Stimulated activated CD4-positive, alpha-beta T cell treated with anti-CD3 and anti-CD28 coated beads, Interleukin-2, amount 100 ng/mL, for 48 hours (primary cell): ENCODE results near the gene LRRC39.
"Not testable (repeated sequence)": the region's sequence is repeated elsewhere in the genome, so short reads cannot be mapped to it uniquely, and the experiment has no call there.

Source experiments
- DNase-seq, 2 donors: peaks; one replicate each; pipeline ENCODE4 v3.0.0-alpha.2; 2020

The LRRC39 gene

GRCh38 chr1:100178091-100178490 lies at the start of gene LRRC39:
TSS of gene LRRC39 (minus strand) at chr1:100178256. CDS start at chr1:100168516, 9,740 bp downstream.
- no peak for DNase-seq

DNA sequence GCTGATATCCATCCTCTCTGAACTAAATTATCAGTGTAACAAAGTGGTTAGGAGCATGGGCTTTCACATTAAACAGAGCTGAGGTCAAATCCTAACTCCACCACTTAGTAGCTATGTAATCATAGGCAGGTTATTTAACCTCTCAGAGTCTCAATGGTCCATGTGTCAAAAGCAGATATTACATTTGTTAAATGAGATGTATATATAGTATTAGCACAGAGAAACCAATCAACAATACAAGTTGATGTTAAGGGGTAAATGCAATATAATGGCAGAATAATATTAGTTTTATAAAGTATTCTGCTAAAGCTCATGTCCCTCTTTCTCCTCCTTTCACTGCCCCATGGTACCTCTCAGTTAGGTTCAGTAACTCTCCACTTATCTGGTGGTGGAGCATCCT lies 44.4 kb upstream of the LRRC39 start:
- DNase-seq, result no peak

DNA sequence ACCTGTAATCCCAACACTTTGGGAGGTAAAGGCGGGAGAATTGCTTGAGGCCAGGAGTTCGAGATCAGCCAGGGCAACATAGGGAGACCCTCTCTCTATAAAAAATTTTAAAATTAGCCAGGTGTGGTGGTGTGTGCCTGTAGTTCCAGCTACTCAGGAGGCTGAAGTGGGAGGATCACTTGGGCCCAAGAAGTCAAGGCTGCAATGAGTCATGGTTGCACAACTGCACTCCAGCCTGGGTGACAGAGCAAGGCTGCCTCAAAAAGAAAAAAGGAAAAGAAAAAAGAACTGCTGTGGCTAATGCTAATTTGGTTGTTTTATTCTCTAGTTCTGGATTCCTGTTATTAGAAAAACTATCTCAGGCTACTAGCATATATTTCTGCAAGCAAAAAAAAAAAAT lies 41.8 kb upstream of the LRRC39 start:
- no peak for DNase-seq

GRCh38 chr1:100219457-100219856 lies 41.4 kb upstream of the LRRC39 start:
- no peak for DNase-seq

GRCh38 chr1:100217834-100218233 lies 39.8 kb upstream of the LRRC39 start:
- no peak for DNase-seq

- no peak for DNase-seq
These were observed 37.0 kb upstream of the LRRC39 start for GRCh38 chr1:100215101-100215500.

DNA sequence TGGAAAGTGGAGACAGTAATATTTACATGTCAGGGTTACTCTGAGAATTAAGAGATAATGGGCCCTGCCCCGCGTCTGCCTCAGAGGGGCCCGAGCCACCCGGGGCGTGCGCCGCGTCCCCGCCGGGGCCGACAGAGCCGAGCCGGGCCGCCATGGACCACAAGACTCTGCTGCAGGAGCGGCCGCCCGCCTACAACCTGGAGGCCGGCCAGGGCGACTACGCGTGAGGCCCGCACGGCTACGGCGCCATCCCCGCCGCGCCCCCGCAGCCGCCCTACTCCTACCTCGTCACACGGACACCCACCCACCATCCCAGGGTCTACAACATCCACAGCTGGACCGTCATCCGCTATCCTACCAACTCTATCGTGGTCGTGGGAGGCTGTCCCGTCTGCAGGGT lies 35.1 kb upstream of the LRRC39 start:
- DNase-seq, result no peak

GRCh38 chr1:100206301-100206700 lies 28.2 kb upstream of the LRRC39 start:
- DNase-seq, result no peak

- DNase-seq, result not testable (repeated sequence)
These were observed 27.5 kb upstream of the LRRC39 start for GRCh38 chr1:100205593-100205992.

GRCh38 chr1:100205103-100205502 lies 27.0 kb upstream of the LRRC39 start:
- not testable (repeated sequence) for DNase-seq

DNA sequence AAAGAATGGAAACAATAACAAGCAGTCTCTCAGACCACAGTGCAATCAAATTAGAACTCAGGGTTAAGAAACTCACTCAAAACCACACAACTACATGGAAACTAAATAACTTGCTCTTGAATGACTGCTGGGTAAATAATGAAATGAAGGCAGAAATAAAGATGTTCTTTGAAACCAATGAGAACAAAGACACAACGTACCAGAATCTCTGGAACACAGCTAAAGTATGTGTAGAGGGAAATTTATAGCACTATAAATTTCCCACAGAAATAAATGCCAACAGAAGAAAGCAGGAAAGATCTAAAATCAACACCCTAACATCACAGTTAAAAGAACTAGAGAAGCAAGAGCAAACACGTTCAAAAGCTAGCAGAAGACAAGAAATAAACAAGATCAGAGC lies 24.6 kb upstream of the LRRC39 start:
- DNase-seq, result not testable (repeated sequence)

GRCh38 chr1:100200060-100200459 lies 22.0 kb upstream of the LRRC39 start:
- DNase-seq, result not testable (repeated sequence)

DNA sequence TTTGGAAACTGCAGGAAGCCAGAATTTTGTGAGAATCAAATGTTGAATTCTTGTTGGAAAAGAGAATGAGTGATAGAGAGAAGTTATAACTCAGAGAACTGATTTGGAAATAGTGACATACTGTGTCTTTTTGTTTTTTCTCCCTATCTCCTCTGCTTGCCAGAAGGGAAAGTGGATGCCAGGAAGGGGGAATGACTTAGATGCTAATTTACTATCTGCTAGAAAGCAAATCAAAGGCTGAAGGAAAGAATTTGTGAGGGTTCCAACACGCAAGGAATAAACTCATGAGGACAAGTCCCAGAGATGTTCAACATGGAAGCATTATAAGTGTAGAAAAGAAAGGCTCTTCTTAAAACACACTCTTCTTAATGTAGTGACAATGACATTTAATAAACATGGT lies 20.5 kb upstream of the LRRC39 start:
- DNase-seq, result no peak

GRCh38 chr1:100188617-100189016 lies 10.6 kb upstream of the LRRC39 start:
- no peak for DNase-seq

DNA sequence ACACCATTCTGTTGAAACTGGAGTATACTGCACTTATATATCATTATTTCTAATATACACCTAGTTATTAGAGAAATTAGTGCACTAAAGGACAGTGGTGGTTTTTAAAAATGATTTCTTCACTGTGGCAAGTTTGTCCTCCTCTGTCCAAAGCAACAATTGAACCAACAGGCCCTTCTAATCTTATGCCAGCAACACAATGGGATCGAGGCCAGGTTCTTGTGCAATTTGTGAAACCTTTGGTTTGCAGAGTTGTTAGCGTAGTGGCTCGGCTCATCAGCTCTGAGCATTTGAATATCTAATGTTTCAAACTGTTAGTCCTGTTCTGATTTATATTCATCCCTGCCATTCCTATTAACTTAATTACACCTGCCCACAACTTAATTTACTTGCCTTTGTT lies 9.9 kb upstream of the LRRC39 start:
- no peak for DNase-seq

GRCh38 chr1:100184536-100184935 lies 6.5 kb upstream of the LRRC39 start:
- no peak for DNase-seq

GRCh38 chr1:100183370-100183769 lies 5.3 kb upstream of the LRRC39 start:
- no peak for DNase-seq

DNA sequence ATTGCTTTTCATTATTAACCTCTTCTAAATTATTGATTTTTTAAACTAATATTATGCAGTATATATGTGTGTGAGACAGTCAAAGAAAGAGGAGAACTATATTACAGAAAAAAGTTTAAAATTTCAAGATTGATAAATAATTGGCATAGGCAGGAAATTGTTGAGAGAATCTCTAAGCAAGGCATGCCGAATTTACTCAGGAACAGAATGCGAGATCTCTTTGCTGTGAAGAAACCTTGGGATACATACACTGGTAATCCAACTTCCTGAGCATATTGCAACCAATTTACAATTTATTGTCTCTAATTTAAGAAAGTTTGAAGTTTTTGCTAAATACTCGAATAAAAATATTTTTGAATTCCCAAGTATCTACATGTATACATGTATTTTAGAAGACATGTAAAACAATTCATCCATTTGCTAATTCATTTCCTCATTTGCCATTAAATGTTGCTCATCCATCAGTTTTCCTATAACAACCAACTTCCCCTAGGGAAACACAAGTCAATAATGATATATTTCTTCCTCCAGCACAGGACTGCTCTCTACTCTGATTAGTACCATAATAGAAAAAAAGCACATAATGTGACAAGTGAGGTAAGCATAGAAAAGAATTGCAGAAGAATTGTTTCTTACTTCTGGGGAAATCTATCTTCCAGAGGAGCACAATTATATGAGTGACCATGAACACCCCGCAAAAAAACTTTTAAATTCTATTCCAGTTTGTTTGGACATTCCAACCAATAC lies 588 bp downstream of the LRRC39 start:
- no peak for DNase-seq

DNA sequence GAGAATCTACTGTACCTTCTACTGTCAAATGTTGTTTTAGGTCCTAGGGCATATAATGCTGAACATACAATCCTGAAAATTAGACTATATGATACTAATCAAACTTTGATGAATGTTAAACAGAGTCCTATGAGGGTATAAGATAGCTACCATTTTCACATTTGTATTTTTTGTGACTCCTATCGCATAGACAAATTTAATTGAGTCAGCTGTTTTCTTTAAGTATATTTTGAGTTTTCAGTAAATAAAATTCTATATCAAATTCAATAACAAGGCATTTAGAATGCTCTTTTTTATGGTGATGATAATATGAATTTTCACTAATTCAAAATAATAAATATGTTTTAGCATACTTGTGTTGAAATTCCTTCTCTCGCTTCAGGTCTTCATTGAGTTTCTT lies 10.0 kb downstream of the LRRC39 start:
- DNase-seq, result no peak

GRCh38 chr1:100164702-100165101 lies 13.4 kb downstream of the LRRC39 start:
- DNase-seq, result no peak

GRCh38 chr1:100164216-100164615 lies 13.8 kb downstream of the LRRC39 start:
- no peak for DNase-seq

DNA sequence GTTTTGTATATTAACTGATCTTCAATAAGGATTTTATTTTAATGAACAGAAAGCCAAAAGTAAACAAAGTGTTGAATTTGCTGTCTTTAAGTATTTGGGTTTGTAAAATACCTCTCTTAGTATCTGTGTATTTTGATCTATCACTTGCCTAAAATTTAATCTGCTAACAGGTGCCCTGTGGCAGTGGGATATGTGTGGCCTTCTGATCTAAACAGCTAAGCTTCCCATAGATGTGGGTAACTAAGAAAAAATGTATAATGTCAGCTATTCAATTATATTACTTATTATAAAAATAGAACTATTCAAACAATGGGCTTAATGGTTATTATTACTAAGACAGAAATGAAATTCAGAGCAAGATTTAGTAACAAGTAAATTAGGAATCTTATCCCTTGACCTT lies 15.2 kb downstream of the LRRC39 start:
- DNase-seq, result no peak

DNA sequence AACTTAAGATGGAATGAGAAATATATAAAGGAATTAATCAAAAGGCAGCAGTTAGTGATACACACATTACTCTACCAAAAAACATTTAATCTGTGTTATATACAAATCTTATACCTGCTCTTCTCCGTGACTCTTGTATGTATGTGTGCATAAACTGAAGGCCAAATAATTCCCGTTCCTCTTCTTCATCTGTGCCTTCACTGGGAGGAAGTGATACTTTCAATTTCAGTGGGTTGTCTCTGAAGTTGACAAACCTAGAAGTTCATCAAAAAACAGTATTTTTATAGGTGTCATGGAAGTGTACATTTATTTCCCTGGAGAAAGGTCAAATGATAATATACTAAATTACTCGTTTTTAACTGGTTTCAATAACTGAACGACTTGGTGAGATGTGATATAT lies 25.8 kb downstream of the LRRC39 start:
- DNase-seq, result no peak

- DNase-seq, result no peak
These were observed 26.4 kb downstream of the LRRC39 start for GRCh38 chr1:100151679-100152078.

- no peak for DNase-seq
These were observed 30.2 kb downstream of the LRRC39 start for GRCh38 chr1:100147875-100148274.
